Measurements from ENCODE around the gene LAPTM5. TPM values are rescaled to one million over a fixed set of nuclear protein-coding genes. Genes with fewer than 3 reads are reported as not detected.

LAPTM5 gene
- polyA plus RNA-seq, 3 donors: 1,019 to 1,669 (median 1,153) TPM

GRCh38 chr1:30684259-30684658 is 73.3 kb downstream of the LAPTM5 start:
- Histone ChIP-seq H3K79me2 (ENCODE audit: insufficient read depth, low read length) (no peaks in the 10 kb centered on the region), H3K27me3 (ENCODE audit: control insufficient read depth in 2 of 2, insufficient read depth in 2 of 2, low read length in 2 of 2) (peaks cover 24 to 55% of the 10 kb centered on the region in 2 donors), H2AFZ (ENCODE audit: insufficient read depth, low read depth, low read length, poor library complexity, severe bottlenecking) (no peak overlapping the region), H4K20me1 (ENCODE audit: insufficient read depth, low read length) (no peaks in the 10 kb centered on the region), H3K4me2 (replicated peaks; ENCODE audit: extremely low read depth, low read length, poor library complexity, severe bottlenecking) (no peak overlapping the region), H3K4me3 (replicated peaks in 1 of 3; ENCODE audit: low read depth in 2 of 3, low read length in 3 of 3) (no peak overlapping the region), H3K9me3 (replicated peaks in 1 of 2; ENCODE audit: control insufficient read depth in 1 of 2, insufficient read depth in 1 of 2, low read length in 2 of 2) (peaks cover 12 to 17% of the 10 kb centered on the region in 2 donors), H3K9ac (ENCODE audit: insufficient read depth, low read length, poor library complexity, severe bottlenecking) (no peak overlapping the region), H3K36me3 (replicated peaks in 1 of 2; ENCODE audit: control insufficient read depth in 1 of 2, insufficient read depth in 2 of 2, low read length in 2 of 2) (no peaks in the 10 kb centered on the region), H3K27ac (ENCODE audit: low read depth in 1 of 2, low read length in 2 of 2) (no peak overlapping the region), H3K4me1 (ENCODE audit: control insufficient read depth in 1 of 2, insufficient read depth in 2 of 2, low read length in 2 of 2) (no peaks in the 10 kb centered on the region)
- Mint-ChIP-seq H3K27ac (peak overlapping the region in 1 of 7 donors; percentile 35), H3K4me1 (peaks cover 2% of the 10 kb centered on the region), H3K27me3 (ENCODE audit: low read depth in 3 of 3) (peaks cover 57 to 72% (median 70%) of the 10 kb centered on the region in 3 donors), H3K36me3 (peaks cover 0 to 3% of the 10 kb centered on the region in 2 donors), H3K4me3 (peak overlapping the region in 1 of 2 donors; percentile 80), H3K9me3 (peaks cover 6 to 28% (median 19%) of the 10 kb centered on the region in 7 donors)
- DNase-seq: no peak
- intact Hi-C loops (cut with micrococcal nuclease): no loop called here
- no peak for TF ChIP-seq CTCF (IDR thresholded peaks at IDR 0.05)
- WGBS (ENCODE audit: insufficient coverage): 81% methylated on average over 4 of the region's 4 CpGs

- Histone ChIP-seq H3K36me3 (replicated peaks in 1 of 2; ENCODE audit: control insufficient read depth in 1 of 2, insufficient read depth in 2 of 2, low read length in 2 of 2) (no peaks in the 10 kb centered on the region), H3K9ac (ENCODE audit: insufficient read depth, low read length, poor library complexity, severe bottlenecking) (no peak overlapping the region), H4K20me1 (ENCODE audit: insufficient read depth, low read length) (no peaks in the 10 kb centered on the region), H3K9me3 (replicated peaks in 1 of 2; ENCODE audit: control insufficient read depth in 1 of 2, insufficient read depth in 1 of 2, low read length in 2 of 2) (peaks cover 12 to 23% of the 10 kb centered on the region in 2 donors), H3K4me2 (replicated peaks; ENCODE audit: extremely low read depth, low read length, poor library complexity, severe bottlenecking) (no peak overlapping the region), H3K27ac (ENCODE audit: low read depth in 1 of 2, low read length in 2 of 2) (no peak overlapping the region), H3K27me3 (ENCODE audit: control insufficient read depth in 2 of 2, insufficient read depth in 2 of 2, low read length in 2 of 2) (peaks cover 24 to 55% of the 10 kb centered on the region in 2 donors), H3K79me2 (ENCODE audit: insufficient read depth, low read length) (no peaks in the 10 kb centered on the region), H3K4me1 (ENCODE audit: control insufficient read depth in 1 of 2, insufficient read depth in 2 of 2, low read length in 2 of 2) (no peaks in the 10 kb centered on the region), H2AFZ (ENCODE audit: insufficient read depth, low read depth, low read length, poor library complexity, severe bottlenecking) (no peak overlapping the region), H3K4me3 (replicated peaks in 1 of 3; ENCODE audit: low read depth in 2 of 3, low read length in 3 of 3) (no peak overlapping the region)
- Mint-ChIP-seq H3K36me3 (peaks cover 0 to 3% of the 10 kb centered on the region in 2 donors), H3K27me3 (ENCODE audit: low read depth in 3 of 3) (peaks cover 56 to 72% (median 67%) of the 10 kb centered on the region in 3 donors), H3K4me3 (peak overlapping the region in 1 of 2 donors; percentile 62), H3K27ac (no peak overlapping the region), H3K9me3 (peaks cover 6 to 33% (median 20%) of the 10 kb centered on the region in 7 donors), H3K4me1 (peaks cover 2% of the 10 kb centered on the region)
- intact Hi-C loops (cut with micrococcal nuclease): no loop called here
- DNase-seq: no peak
- no CpG with 5 or more reads among the region's 5 CpGs for WGBS (ENCODE audit: insufficient coverage)
- TF ChIP-seq CTCF (IDR thresholded peaks at IDR 0.05): no peak
Observed at GRCh38 chr1:30683699-30684098, 73.9 kb downstream of the LAPTM5 start.

Small RNA genes within 50 kb of the gene (small RNA-seq; reads per million reads assigned to genes)
- gene MIR4420 (ENCODE audit: insufficient read length, low read depth): not detected

Other genes starting within 250 kb of the LAPTM5 start
- under 1 TPM in 1 of 3 donors, not detected in 2; 0.07 TPM for gene MATN1, start 34.2 kb downstream of the LAPTM5 start, polyA plus RNA-seq
- 1 to 10 TPM in 1 of 3 donors, under 1 TPM in 2; 0.05 to 1.2 (median 0.12) TPM for gene SDC3, start 151.0 kb upstream of the LAPTM5 start, polyA plus RNA-seq